HG02763 (cell line): ENCODE measurements around the gene CCDC121.
A peak's percentile ranks its signal among the peaks of the same experiment; 100 is the strongest.

Experiments
- ATAC-seq: cut with Tn5 transposase; IDR thresholded peaks from one replicate; pipeline ENCODE4 v1.9.1; 2021; ENCODE audit warnings: mild to moderate bottlenecking, moderate library complexity; ENCODE audit not compliant: unreplicated experiment

Gene CCDC121

GRCh38 chr2:27582695-27583389 lies 46.0 kb downstream of the CCDC121 start, which contains the start of gene ZNF512:
Gene ZNF512, plus strand, starts transcription at chr2:27583042. Its CDS starts 71 bp downstream, at chr2:27583113.
- ATAC-seq = peak; percentile 93

GRCh38 chr2:27582129-27582694 lies 46.6 kb downstream of the CCDC121 start:
- ATAC-seq = no peak

GRCh38 chr2:27581417-27582128 lies 47.2 kb downstream of the CCDC121 start:
- ATAC-seq = no peak
